ENCODE results near the gene CXXC4.

CXXC4 gene

GRCh38 chr4:104494822-104495559 lies at the start of gene CXXC4:
CXXC4 (minus strand) TSS chr4:104494894; CDS start chr4:104491802, 3,092 bp downstream.
- DNase-seq (ENCODE audit: low spot score): peak; percentile 31

DNA sequence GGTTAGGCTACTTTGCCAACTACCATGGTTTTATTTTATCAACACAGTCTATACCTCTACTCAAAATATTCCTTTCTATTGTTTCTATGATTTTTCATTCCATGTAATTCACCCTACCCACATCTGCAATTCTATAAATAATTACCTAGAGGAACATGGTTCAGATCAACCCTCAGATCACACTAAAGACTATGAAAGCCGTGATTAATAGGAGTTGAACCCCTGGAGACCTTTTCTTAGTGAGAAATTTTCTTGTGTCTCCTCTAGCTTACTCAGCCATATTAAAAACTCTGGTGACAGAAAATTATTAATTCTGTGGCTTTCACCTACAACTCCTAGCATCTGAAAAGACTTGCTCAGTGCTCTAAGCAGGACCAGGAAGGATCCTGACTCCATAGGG lies 38.5 kb upstream of the CXXC4 start:
- DNase-seq (ENCODE audit: low spot score): no peak

- DNase-seq (ENCODE audit: low spot score): no peak
These were observed 38.0 kb upstream of the CXXC4 start for GRCh38 chr4:104532677-104533076.

GRCh38 chr4:104531390-104531789 lies 36.7 kb upstream of the CXXC4 start:
- DNase-seq (ENCODE audit: low spot score): no peak

DNA sequence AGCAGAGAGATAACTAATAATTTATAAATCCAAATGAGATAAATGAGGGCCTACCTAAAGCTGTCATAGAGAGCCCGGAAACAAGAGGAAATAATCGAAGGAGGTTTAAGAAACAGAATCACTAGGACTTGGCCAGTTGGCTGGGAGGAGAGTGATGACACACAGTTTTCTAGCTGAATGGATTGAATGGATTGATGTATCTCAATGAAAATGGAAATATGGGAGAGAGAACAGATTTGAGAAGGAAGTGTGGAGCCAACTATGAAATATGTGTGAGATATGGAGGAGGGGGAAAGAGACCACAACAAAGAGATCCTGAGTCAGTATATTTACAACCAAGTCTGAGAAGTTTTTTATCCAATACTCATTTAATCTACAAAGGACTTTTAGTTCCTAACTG lies 35.7 kb upstream of the CXXC4 start:
- DNase-seq (ENCODE audit: low spot score): no peak

DNA sequence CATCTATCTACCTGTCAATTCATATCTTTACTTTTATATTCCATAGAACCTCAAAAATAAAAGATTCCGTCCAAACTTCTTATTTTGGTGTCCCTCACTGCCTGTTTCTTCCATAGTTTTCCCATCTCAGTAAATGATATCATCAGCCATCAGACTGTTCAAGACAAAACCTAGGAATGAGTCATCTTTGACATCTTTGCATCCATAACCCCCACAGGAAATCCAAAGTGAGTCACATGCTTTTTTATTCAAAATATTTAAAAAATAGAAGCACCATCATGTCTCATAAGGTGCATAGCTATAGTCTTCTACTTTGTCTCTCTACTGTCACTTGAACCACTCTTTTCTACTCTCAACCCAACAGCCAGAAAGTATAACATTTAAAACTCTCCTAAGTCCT lies 29.9 kb upstream of the CXXC4 start:
- no peak for DNase-seq (ENCODE audit: low spot score)

DNA sequence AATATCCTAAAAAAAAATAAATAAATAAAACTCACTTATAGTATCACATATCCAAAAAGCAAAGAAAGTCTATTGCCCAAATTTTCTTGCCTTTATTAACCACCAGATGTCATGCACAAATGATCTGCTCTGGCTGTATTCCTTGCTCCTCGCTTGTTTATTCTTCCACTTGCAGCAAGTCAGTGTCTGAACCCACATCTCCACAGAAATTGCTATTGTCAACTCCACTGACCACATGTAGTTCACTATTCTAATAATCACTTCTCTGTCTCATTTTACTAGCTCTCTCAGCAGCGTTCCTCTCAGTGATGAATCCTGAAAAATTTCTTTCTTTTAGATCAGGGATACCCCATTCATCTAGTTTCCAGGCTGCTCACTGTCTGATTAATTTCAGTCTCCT lies 29.3 kb upstream of the CXXC4 start:
- no peak for DNase-seq (ENCODE audit: low spot score)

- no peak for DNase-seq (ENCODE audit: low spot score)
These were observed 24.9 kb upstream of the CXXC4 start for GRCh38 chr4:104519588-104519987.

- DNase-seq (ENCODE audit: low spot score): no peak
These were observed 22.2 kb upstream of the CXXC4 start for GRCh38 chr4:104516884-104517283.

DNA sequence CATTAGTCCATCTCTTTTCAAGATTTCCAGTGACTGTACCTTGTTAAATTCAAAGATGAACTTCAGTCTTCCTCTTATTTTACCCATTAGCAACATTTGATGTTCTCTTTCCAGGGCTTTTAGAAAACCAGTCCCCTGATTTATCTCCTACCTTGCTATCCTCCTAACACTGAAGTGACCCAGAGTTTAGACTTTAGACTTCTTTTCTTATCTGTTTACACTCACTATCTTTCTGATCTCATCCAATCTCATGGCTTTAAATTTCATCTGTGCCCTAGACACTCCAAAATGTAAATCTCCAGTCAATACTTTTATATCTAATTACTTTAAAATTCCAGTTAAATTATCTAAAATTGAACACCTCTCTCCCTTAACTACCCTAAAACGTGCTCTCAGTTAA lies 13.5 kb upstream of the CXXC4 start:
- DNase-seq (ENCODE audit: low spot score): no peak

- no peak for DNase-seq (ENCODE audit: low spot score)
These were observed 12.4 kb upstream of the CXXC4 start for GRCh38 chr4:104507112-104507511.

DNA sequence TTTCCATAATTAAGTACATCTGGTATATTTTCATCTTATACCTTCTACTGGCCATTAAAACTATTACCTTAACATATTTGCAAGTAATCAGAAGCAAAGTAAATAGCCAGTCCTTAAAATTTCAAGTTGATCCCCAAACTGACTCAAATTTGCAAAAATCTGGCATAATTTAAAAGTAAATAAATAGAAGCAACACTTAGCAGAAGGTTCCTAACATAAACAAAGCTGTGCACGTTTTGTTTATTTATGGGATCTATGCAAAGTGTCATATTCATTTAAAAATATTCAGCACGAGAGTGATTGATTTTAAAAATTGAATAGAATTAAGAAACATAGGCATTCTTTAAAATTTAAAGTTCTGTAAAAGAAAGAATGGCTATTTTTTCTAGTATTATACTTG lies 9.8 kb upstream of the CXXC4 start:
- no peak for DNase-seq (ENCODE audit: low spot score)

DNA sequence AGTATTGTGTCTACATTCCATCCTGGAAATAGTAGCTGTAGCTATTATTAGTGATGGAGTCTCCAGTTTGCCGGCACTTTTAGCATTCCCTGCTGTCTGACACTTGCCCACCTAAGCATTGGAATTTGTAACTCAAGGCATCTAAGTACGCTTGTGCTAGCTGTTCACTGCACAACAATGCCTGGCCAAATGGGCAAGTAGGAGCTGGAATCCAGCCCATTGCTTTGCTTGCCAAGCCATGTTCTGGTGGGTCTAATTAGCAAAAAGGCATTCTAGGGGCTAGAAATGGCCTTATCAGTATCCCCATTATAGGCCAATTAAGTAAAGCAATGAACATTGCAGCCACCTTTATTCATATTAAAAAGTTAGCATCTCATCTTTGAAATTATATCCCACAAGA lies 7.8 kb upstream of the CXXC4 start:
- DNase-seq (ENCODE audit: low spot score): no peak

DNA sequence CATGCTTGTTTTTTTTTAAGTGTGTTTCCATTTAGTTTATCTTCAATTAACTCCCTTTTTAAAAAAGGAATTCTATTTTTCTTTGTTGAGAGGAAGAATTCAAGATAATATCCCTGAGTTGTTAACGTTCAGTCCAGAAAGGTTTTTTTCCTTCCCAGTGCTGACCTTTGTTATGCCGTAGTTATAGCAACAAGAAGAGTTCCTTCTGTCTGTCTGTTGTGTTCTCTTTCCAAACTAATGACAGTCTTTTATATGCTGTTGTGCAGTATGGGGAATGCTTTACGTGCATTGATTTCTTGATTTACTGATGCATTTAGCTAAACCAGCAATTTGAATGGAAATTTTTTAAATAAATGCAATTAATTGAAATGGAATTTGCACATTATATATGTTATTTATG lies 6.6 kb upstream of the CXXC4 start:
- DNase-seq (ENCODE audit: low spot score): no peak

DNA sequence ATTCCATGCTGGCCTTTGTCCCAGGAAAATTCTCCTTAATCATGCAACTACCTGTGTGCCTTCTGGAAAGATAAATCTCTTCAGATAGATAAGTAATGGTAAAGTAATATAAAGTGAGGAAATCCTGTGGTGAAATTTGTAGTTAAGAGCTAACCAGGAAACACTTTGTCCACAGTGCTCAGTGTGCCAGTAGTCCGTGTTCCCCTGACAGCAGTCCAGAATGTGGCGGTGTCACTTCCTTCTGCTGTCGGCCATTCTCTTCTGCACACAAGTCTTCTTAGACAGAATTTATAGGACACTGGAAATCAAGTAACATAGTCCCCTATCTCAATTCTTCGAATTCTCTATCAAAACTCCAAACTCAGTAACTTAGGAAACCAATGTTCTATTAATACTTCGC lies 5.7 kb upstream of the CXXC4 start:
- no peak for DNase-seq (ENCODE audit: low spot score)

- no peak for DNase-seq (ENCODE audit: low spot score)
These were observed 509 bp downstream of the CXXC4 start for GRCh38 chr4:104494185-104494584.

GRCh38 chr4:104493081-104493831 lies 1.4 kb downstream of the CXXC4 start:
- DNase-seq (ENCODE audit: low spot score): no peak

DNA sequence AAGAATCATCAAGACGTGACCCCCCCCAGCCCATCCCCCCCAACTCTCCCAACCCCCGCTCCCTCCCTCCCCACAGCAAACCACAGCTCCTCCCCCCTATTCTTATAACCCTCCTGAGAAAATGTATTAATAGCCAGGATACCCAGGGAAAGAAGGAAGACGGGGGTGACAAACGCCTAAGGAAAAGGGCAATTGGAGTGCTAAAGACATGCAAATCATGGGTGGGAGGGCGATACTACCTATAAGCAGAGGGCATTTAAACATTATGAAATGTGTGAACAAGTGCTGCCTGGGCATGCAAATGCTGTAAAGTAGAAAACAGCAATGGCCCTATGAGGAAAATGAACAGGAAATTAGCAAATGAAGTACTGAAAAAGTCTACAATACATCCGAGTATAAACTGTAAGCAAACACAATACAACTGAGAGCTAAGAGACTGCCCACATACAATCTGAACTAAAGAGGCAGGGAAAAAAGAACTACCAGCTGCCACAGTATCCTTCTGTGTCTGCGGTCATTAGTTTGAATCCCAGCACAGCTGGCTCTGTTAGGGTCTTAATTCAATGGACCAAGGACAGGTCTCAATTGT lies 2.4 kb downstream of the CXXC4 start:
- no peak for DNase-seq (ENCODE audit: low spot score)

- peak; percentile 23 for DNase-seq (ENCODE audit: low spot score)
These were observed 3.1 kb downstream of the CXXC4 start for GRCh38 chr4:104491481-104492182.

- DNase-seq (ENCODE audit: low spot score): peak; percentile 43
These were observed 3.8 kb downstream of the CXXC4 start for GRCh38 chr4:104490770-104491480.

DNA sequence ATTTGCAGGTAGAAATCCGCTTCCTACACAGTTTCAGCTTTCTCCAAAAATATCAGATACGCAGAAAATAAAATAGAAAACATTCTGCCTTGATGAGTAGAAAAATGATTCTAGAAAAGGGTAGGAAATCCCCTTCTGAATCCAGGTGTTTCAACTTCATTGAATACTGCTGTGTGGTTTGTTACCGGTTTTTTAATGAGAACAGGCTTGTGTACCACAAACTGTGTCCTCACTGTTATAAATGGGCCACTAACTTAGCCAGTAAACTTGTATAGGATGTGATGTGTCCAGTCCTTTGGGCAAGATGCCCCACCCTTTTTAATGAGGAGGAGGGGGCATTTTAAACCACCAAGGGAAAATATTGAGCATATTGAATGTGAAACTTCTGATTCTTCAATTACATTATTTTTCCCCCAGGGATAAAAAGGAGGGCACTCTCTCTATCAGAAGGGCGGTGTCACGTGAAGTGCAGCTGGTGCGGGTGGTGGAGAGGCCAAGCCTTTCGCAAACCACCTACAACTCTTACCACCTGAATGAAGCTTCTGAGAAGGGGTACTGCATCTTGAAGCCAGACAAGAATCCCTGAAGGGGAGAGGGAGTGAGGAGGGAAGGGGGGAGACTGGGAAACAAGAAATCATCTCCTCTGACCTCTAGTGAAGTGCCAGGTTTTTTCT lies 4.5 kb downstream of the CXXC4 start:
- DNase-seq (ENCODE audit: low spot score): no peak

DNA sequence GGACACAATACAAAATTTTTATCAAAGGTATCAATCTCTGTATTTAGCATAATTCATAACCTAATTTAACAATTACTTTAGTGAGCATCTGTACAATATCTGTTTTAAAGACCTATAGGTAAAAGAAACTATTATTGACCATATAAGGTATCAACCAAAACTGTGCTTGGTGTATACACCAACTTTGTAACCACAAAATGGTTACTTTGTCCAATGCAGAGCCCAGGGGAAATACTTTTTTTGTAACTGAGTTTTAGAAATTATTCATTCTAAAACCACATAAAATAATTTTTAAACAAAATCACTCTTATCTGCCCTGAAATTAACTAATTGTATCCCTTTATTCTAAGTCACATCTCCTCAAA lies 5.0 kb downstream of the CXXC4 start:
- no peak for DNase-seq (ENCODE audit: low spot score)
